HEK293T (cell line): ENCODE measurements around the gene DERL3.

Experiments
- ARNT ChIP-seq: fragments of 450-650 bp; IDR thresholded peaks from 2 replicates; pipeline ENCODE4 v1.6.1; 2017; ENCODE audit warnings: mild to moderate bottlenecking
- SUZ12 ChIP-seq: fragments of 450-650 bp; IDR thresholded peaks from 2 replicates; pipeline ENCODE4 v1.6.1; 2016; ENCODE audit warnings: mild to moderate bottlenecking
- TARDBP ChIP-seq: fragments of 450-650 bp; IDR thresholded peaks from 2 replicates; pipeline ENCODE4 v1.6.1; 2016

DNA sequence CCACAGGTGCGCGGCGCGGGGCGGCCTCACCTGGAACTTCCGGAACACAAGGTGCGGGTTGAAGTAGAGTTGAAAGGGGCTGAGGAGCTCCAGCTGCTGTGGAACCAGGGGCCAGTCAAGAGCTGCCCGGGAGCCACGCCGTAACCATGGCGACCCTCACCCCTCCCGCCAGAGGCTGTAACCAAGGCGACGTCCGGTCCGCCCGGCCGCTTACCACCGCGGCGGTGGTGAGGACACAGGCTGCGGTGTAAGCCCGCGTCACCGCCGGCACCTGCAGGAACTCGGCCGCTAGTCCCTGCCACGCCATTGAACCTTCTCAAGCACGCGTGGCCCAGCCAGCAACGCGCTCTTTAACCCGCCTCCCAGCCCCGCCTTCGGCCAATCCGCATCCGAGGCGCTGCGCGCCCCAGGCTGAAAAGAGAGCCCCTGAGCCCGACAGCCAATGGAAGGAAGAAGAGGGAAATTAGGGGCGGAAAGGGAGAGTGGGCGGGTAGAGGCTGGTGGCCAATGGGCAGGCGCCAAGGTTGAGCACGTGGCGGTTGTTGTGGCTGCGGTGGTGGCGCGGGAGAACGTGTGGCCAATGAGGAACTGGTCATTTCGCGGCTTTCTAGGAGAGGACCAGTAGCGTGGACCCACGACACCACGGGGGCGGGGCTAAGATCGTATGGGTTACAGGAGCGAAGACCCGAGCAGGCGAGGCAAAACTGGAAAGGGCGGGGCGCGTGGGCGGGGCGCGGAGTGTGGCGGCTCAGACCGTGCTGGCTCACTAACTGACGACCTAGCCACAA lies at the start of gene DERL3:
- TF ChIP-seq TARDBP (no peak), ARNT (no peak), SUZ12 (no peak)
